Kidney capillary endothelial cell (primary cell): ENCODE results near the gene FBXO11.

Experiments
- DNase-seq: peaks from one replicate; pipeline ENCODE4 v3.0.0-alpha.2; 2018; ENCODE audit warnings: low spot score

Gene FBXO11

DNA sequence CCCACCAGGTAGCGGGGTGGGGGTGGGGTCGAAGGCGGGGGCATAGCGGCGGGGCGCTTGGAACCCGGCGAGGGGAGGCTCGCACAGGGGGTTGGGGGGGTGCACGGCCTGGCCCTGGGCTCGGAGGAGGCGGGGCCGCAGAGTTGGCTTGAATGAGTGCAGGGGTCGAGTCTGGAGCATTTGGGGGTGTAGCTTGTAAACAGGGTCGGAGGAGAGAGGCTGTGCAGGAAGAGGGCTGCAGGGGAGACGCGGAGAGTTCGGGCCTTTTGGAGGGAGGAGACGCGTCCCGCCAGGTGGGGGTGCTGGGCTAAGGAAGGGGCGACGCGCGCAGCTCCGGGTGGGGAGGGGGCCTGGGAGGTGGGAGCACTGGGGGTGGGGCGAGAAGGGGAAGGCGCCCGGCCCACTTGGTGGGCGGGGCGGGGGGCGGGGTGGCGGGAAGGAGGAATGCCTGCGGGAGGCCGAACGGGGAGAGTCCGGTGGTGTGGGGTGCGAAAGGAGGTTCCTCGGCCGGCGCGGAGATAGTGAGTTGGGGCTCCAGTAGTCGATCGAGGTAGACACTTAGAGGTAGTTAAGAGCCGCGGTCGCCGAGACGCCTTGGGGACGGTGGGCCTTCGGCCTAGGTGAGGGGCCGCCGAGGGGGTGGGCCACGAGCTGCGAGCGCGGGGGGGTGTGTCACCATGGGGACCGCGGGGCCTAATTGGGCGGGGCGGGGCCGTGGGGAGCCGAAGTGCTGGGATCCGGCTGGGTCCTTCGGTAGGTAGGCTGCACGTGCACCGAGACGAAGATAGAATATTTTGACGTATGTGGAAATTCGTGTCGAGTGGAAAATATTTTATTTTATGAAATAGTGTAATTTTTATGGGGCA lies 122.6 kb downstream of the FBXO11 start:
- peak; percentile 22 for DNase-seq

DNA sequence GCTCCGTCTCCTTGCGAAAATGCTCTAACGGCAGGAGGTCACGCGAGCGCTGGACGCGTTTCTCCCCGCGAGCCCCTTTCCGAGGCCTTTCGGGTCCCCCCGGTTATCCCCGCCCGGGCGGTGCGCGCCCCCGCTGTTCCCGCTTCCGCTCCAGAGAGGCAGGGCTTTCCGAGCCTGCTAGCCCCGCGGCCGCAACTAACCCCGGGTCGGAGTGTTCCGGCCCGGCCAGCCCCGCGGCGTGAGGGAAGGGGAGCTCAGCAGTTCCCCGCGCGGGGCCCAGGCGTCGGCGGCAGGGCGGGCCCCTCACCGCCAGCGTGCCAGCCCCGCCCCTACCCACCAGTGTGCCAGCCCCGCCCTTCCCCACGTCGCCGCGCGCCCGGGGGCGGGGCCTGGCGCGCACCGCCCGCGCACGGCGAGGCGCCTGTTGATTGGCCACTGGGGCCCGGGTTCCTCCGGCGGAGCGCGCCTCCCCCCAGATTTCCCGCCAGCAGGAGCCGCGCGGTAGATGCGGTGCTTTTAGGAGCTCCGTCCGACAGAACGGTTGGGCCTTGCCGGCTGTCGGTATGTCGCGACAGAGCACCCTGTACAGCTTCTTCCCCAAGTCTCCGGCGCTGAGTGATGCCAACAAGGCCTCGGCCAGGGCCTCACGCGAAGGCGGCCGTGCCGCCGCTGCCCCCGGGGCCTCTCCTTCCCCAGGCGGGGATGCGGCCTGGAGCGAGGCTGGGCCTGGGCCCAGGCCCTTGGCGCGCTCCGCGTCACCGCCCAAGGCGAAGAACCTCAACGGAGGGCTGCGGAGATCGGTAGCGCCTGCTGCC lies 123.4 kb downstream of the FBXO11 start, which contains the start of gene MSH6:
TSS of gene MSH6 (plus strand) at position 475 of the 815 bp plus-strand sequence. CDS start at position 564, 89 bp downstream.
- peak; percentile 82 for DNase-seq

DNA sequence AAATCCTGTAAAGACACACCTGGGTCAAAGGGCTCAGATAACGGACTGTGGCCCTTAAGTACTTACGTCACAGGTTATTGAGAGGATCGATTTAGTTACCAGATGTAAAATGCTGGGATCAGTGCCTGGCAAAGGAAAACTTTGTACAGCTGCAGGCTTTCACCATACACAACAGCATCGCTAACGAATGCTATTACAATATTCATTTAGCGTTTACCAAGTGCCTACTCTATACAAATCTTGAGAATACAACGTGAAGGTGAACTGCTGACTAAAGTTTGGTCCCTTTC lies 124.0 kb downstream of the FBXO11 start:
- DNase-seq: no peak

DNA sequence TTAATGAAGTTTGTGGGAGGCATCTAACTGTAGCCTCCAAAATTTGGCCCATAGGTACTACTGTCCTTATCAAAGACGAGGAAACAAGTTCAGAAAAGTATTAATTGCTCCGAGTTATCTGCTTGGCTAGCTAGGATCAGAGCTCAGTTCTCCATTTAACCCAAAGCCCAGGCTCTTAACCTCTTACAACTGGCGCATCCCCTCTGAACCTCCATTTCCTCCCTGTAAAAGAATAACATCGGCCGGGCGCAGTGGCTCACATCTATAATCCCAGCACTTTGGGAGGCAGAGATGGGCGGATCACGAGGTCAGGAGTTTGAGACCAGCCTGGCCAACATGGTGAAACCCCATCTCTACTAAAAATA lies 126.9 kb downstream of the FBXO11 start:
- DNase-seq: no peak

DNA sequence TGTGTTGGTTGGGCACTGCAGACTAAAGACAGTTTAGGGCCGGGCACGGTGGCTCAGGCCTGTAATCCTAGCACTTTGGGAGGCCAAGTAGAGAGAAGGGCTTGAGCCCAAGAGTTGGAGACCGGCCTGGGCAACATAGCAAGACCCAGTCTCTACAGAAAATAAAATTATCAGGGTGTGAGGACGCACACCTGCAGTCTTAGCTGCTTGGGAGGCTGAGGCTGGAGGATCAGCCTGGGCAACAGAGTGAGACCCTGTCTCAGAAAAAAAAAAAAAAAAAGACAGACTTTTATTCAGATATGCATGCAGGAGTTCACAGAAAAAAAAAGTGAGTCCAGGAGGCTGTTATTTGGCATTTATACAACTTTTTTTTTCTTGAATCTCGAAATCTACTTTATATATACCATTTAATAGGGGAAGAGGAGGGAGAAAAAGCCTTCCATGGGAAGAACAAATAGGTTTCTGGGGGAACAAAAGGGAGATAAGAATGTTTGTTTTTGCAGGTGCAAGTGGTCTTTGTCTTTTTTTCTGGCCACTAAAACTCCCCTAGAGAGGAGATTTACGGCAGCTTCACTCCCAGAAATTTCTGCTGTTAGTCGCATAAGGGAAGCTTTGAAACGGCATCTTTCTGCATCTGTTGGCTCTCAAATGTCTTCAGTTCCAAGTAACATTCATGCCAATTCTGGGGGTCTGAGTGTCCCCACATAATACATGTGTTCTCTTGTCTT lies 127.4 kb downstream of the FBXO11 start:
- DNase-seq: no peak

DNA sequence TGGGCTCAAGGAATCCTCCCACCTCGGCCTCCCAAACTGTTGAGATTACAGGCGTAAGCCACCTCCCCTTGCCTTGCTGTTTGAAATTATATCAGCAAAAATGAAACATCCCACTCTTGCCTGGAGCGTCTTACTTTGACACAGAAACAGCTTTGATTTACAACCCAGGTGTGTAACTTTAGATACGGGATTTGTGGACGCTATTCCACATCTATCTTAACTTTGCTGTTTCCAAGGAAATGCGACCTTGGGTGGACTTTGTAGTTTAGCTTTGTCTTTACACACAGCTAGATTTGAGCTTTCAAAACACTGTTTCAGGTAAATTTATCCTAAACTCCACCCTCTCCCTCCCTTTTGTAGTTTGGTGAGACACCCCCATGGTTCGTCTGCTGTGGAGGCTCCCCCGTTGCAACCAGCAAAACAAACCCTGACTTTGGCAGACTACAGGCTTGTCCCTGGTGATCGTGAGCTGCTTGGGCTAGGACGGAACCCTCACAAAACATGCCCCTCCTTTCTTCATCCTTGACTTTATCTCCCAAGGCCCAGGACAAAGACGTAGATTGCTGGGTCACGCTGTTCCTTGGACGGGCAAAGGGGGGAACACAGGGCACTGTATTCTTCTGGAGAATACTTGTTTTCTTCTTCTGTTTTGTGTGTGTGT lies 128.9 kb downstream of the FBXO11 start:
- no peak for DNase-seq

DNA sequence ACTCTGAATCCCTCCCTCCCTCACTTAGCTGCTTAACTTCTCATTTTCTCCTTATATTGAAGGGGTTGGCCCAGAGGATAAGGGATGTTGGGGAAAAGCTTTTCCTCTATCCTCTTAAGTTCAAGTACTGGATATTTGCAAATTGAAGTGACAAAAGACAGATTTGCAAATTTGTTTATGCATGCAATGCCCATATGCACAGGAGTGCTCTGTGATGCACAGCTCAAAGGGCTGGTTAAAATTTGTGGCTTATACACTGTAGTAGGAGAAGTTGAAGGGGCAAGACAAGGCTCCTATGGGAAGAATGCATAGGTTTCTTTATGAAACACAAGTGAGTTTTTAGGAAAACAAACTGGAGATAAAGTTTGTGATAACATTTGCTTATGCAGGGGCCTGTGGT lies 131.7 kb downstream of the FBXO11 start:
- no peak for DNase-seq

DNA sequence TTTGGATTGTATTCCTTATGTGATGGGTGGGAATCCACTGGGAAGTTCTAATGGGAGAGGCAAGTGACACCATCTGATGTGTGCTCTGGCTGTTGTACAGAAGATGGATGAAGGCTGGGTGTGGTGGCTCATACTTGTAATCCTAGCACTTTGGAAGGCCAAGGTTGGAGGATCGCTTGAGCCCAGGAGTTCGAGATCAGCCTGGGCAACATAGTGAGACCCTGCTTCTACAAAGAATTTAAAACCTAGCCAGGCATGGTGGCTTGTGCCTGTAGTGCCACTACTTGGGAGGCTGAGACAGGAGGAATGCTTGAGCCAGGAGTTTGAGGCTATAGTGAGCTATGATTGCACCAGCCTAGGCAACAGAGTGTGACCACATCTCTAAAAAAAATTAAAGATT lies 134.0 kb downstream of the FBXO11 start:
- no peak for DNase-seq

DNA sequence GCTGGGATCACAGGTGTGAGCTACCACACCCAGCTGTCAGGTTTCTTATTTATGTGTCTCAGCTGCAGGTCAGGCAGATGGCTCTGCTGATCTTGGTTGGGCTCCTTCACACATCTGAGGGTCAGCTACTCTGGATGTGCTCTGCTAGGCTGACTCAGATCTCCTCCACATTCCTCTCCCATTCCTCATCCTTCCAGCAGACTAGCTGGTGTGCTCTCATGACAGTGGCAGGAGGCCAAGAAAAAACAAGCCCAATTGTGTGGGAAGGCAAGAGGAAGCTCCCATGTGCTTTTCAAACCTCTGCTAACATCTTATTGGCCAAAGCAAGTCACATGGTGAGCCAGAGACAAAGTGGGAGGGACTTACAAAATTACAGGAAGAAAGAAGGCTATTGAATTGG lies 135.1 kb downstream of the FBXO11 start:
- DNase-seq: peak; percentile 93

DNA sequence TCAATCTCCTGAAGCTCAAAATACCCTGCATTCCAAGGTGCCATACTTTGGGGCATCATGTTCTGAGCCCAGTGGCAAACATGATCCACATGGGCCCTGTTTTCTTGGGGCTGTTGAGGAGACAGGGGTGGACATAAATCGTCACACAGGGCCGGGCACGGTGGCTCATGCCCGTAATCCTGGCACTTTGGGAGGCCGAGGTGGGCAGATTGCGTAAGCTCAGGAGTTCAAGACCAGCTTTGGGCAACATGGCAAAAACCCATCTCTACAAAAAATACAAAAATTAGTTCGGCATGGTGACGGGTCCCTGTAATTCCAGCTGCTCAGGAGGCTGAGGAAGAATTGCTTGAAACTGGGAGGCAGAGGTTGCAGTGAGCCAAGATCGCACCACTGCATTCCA lies 137.0 kb downstream of the FBXO11 start:
- no peak for DNase-seq

DNA sequence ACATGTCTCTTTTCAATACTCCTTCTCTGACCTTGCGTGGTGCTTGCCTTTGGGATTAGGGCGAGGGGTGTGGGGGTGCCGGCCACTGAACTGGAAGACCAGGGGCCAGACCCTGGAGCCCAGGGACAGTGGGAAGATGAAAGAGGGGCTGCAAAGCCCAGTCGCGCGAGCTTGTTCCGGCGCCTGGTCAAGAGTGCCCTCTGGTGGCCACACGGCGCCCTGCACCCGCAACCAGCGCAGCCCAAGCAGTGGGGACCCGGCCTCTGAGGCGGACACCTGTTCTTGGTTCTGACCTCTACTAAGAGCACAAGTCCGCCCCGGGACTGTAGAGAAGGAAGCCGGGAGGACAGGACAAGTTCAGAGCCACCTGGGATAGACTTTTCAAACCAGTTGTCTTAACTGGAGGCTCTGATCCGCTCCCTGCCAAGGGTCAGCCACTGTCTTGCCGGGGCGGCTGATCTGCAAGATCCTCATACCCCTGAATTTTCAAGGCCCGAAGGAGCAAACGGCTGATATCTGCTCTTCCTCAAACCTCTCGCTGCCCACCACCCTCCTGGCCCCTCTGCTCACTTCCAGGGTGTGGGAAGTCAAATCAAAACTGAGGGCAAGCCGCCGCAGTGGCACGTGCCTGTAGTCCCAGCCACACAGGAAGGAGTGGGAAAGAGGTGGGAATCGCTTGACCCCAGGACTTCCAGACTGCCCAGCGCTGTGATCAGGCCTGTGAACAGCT lies 138.3 kb downstream of the FBXO11 start:
- peak; percentile 60 for DNase-seq

DNA sequence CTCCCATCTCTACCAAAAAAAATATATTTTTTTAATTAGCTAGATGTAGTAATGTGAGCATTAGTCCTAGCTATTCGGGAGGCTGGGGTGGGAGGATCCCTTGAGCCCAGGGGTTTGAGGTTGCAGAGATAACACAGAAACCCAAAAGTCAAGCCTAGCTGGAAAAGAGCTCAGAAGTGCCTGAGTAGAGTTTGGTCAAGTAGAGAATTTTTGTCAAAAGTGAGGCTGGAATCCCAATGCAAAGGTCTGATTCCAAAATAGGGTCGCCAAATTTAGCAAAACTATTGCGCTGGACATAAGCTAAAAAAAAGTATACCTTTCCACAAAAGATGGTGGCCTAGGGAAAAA lies 138.8 kb downstream of the FBXO11 start:
- DNase-seq: no peak

DNA sequence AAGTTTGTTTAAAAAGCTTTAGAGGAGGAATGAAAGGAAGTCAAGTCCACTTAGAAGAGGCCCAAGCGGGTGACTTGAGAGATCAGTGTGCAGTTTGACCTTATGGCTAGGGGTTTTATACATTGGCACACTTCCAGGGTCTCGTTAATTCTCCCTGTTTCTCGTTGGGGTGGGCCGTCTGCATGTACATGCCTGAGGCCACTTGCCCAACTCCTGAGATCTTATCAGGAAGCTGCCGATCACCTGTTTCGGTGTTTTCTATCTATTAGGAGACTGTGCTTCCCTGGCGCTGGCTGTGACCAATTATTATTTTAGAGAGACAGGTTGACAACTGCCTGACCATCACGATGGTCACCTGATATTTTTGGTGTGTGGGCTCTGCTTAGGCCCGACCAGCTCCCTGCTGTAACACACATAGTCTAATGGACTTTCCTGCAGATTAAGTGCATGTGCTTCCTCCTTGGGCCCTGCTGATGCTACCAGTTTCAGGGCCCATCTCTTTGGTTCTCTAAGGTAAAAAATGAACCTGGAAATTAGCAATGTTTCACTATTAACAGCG lies 154.4 kb downstream of the FBXO11 start:
- no peak for DNase-seq

DNA sequence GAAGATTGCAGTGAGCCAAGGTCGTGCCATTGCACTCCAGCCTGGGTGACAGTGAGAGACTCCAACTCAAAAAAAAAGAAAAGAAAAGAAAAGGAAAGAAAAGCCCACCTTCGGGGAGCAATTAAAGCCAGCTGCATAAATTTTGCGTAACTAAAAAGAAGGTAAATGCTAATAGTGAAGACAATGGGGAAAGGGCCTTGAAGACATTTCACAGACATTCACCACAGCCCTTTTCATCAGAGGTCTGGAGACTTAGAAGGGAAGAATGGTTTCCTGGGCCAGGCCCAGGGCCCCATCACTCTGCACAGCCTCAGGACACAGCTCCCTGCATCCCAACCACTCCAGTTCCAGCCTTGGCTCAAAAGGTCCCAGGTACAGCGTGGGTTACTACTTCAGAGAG lies 158.4 kb downstream of the FBXO11 start:
- no peak for DNase-seq

DNA sequence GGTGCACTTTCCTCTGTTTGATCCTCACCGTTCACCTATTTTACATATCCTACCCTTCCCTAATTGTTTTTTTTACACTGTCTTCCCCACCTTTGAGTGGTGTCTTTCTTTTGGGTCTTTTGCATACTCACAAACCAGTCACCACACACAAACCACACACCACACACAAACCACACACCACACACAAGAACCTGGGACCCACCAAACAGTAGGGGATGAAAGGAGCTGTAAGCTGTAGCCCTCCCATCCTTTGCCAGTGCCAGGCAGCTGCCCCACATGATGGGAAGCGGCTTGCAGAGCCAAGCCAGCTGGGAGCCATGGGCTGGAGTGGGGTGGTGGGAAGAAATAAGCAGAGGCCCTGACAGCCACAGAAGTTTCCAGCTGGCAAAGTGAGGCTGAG lies 162.2 kb downstream of the FBXO11 start:
- no peak for DNase-seq

DNA sequence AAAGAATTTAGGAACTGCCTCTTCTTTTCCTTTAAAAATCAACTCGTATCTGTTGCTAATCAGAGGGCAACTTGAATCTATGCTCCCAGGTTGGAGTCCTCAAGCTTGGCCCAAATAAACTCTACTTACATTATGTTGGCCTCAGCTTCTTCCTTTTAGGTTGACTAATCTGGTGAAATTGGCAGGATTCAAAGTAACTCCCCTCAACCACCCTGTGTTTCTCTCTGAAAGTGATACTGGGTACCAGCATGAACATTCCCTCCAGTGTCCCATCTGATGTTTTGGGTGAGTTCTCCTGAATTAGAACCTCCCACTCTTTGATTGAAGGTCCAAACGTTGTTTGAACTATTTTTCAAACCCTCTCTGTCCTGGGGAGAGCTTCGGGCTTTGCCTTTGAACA lies 164.7 kb downstream of the FBXO11 start:
- DNase-seq: no peak

DNA sequence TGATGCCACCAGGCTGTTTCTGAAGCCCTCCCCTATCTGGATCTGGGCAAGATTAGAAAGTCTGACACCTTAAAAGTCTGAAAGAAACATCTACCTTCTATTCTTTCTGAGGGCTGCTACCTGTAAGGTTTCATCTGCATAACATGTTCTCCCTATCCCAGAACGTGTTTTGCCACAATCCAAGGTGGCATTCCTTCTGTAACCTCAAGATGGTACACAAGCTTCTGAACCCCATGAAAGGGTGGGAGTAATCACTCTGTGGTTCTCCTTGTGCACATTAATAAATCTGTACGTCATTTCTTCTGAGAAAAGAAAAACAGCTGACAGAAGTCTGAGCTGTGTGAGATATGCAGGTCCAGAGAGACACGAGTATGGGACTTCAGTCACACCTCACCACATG lies 165.2 kb downstream of the FBXO11 start:
- DNase-seq: no peak
